Measurements from ENCODE around the gene CPN1.

GRCh38 chr10:100045592-100045991, 36.1 kb downstream of the CPN1 start:
- TF ChIP-seq EP300 (IDR thresholded peaks at IDR 0.05) (no peak), CTCF (IDR thresholded peaks at IDR 0.05) (no peak), POLR2A (IDR thresholded peaks at IDR 0.05) (no peak), POLR2AphosphoS5 (IDR thresholded peaks at IDR 0.05) (no peak)

All from stomach (tissue), 4 donors.